Fibroblast of lung (primary cell): ENCODE data around the gene MARCO.

Source experiments
- CTCF ChIP-seq, 2 donors: IDR thresholded peaks in 1 of 2; conservative IDR thresholded peaks in 1 of 2; 1 replicate in 1 of 2; 2 replicates in 1 of 2; pipeline ENCODE4 v1.5.1; 2011 to 2012; ENCODE audit warnings: low read length in 2 of 2, control low read depth in 1 of 2, inconsistent platforms in 1 of 2, low read depth in 1 of 2, mild to moderate bottlenecking in 1 of 2
- EZH2 ChIP-seq: IDR thresholded peaks from 2 replicates; pipeline ENCODE4 v1.5.1; 2012; ENCODE audit warnings: low read length, control low read depth, mild to moderate bottlenecking; ENCODE audit errors: missing control alignments

GRCh38 chr2:118992740-118993391 is 50.9 kb downstream of the MARCO start:
- no peak for TF ChIP-seq CTCF (conservative IDR thresholded peaks at IDR 0.05 in 1 of 2, IDR thresholded peaks at IDR 0.05 in 1 of 2; ENCODE audit: low read depth in 1 of 2, low read length in 2 of 2)
- no peak for TF ChIP-seq EZH2
